Measurements from ENCODE around the gene NAV1. TPM values are rescaled to one million over a fixed set of nuclear protein-coding genes. Genes with fewer than 3 reads are reported as not detected.

Gene NAV1
- total RNA-seq, 4 donors from 2014 or later = 13.3 to 29.7 (median 24.1) TPM

DNA sequence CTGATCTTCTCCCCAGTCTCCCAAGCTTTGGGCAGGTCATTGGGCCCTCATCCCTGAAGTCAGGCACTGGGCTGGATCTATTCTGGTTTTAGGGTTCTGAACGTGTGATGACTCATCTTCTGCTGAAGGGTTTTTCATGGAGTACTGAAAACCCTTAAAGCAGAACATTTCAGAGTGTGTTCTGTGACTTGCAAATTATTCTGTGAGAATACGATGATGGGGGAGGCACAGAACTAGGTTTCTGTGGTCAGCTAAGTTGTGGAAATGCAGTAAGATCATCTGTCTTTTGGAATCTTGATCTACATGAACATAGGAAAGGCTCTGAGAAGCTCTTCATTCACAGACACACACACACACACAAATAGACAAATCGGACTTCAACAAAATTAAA lies 46.2 kb downstream of the NAV1 start:
- DNase-seq = no peak
- H3K36me3 ChIP-seq = no peaks in the 10 kb centered on the region
- peaks cover 3 to 41% of the 10 kb centered on the region in 2 donors for H3K4me1 ChIP-seq
- TF ChIP-seq, protein P1, sequence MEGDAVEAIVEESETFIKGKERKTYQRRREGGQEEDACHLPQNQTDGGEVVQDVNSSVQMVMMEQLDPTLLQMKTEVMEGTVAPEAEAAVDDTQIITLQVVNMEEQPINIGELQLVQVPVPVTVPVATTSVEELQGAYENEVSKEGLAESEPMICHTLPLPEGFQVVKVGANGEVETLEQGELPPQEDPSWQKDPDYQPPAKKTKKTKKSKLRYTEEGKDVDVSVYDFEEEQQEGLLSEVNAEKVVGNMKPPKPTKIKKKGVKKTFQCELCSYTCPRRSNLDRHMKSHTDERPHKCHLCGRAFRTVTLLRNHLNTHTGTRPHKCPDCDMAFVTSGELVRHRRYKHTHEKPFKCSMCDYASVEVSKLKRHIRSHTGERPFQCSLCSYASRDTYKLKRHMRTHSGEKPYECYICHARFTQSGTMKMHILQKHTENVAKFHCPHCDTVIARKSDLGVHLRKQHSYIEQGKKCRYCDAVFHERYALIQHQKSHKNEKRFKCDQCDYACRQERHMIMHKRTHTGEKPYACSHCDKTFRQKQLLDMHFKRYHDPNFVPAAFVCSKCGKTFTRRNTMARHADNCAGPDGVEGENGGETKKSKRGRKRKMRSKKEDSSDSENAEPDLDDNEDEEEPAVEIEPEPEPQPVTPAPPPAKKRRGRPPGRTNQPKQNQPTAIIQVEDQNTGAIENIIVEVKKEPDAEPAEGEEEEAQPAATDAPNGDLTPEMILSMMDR (IDR thresholded peaks at IDR 0.05) = no peak
- TF ChIP-seq POLR2A (IDR thresholded peaks at IDR 0.05) = no peak
- H3K27ac ChIP-seq = peak overlapping the region in 1 of 3 donors; percentile 6
- no peak overlapping the region for H3K4me3 ChIP-seq (replicated peaks in 1 of 3)
- no peaks in the 10 kb centered on the region for H3K9me3 ChIP-seq
- intact Hi-C loops (cut with DNase I) = no loop called here
- WGBS, 2 donors = 61 to 68% methylated on average over 3 of the region's 3 CpGs
- no peaks in the 10 kb centered on the region for H3K27me3 ChIP-seq

DNA sequence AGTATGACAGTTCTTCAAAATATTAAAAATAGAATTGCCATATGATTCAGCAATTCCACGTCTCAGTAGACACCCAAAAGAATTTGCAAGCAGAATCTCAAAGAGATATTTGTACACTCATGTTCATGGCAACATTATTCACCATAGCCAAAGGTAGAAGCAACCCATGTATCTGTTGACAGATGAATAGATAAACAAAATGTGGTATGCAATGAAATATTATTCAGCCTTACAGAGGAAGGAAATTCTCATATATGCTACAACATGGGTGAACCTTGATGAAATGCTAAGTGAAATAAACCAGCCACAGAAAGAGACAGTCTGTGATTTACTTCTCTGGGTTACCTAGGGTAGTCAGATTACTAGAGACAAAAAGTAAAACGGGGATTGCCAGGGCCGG lies 47.0 kb downstream of the NAV1 start:
- Histone ChIP-seq H3K36me3 (no peaks in the 10 kb centered on the region), H3K4me3 (replicated peaks in 1 of 3) (no peak overlapping the region), H3K4me1 (peaks cover 3 to 41% of the 10 kb centered on the region in 2 donors), H3K27ac (no peak overlapping the region), H3K9me3 (no peaks in the 10 kb centered on the region), H3K27me3 (no peaks in the 10 kb centered on the region)
- WGBS, 2 donors = 81 to 83% methylated on average over 3 of the region's 3 CpGs
- TF ChIP-seq POLR2A (IDR thresholded peaks at IDR 0.05) = no peak
- TF ChIP-seq, protein P1 (IDR thresholded peaks at IDR 0.05) = no peak
- DNase-seq = no peak
- intact Hi-C loops (cut with DNase I) = no loop called here

DNA sequence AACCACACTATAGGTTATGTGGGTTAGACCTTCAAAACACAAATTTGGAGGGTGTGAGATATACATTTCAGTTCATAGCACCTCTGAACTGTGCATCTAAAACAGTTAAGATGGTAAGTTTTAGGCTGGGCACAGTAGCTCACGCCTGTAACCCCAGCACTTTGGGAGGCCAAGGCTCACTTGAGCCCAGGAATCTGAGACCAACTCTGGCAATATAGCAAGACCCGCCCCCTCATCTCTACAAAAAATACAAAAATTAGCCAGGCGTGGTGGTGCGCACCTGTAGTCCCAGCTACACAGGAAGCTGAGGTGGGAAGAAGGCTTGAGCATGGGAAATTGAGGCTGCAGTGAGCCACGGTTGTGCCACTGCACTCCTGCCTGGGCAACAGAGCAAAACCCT lies 47.9 kb downstream of the NAV1 start:
- H3K27ac ChIP-seq = no peak overlapping the region
- DNase-seq = peak; percentile 65 to 69
- 46 to 52% methylated on average over 5 of the region's 5 CpGs for WGBS, 2 donors
- H3K9me3 ChIP-seq = no peaks in the 10 kb centered on the region
- H3K4me3 ChIP-seq (replicated peaks in 1 of 3) = no peak overlapping the region
- no peaks in the 10 kb centered on the region for H3K27me3 ChIP-seq
- H3K36me3 ChIP-seq = no peaks in the 10 kb centered on the region
- H3K4me1 ChIP-seq = peaks cover 3 to 41% of the 10 kb centered on the region in 2 donors
- intact Hi-C loops (cut with DNase I) = no loop called here
- TF ChIP-seq, protein P1 (IDR thresholded peaks at IDR 0.05) = no peak
- TF ChIP-seq POLR2A (IDR thresholded peaks at IDR 0.05) = no peak

DNA sequence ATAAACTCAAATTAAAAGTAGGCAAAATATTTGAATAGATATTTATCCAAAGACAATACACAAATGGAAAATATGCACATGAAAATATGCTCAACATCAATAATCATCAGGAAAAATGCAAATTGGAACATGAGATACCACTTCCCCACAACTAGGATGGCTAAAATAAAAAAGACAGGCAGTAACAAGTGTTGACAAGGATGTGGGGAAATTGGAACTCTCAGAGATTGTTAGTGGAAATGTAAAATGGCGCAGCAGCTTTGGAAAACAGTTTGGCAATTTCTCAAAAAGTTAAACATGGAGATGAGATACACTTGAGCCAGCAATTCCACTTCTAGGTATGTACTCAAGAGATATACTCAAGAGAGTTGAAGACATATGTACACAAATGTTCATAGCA lies 48.8 kb downstream of the NAV1 start:
- no peak for DNase-seq
- H3K4me3 ChIP-seq (replicated peaks in 1 of 3) = no peak overlapping the region
- intact Hi-C loops (cut with DNase I) = no loop called here
- TF ChIP-seq, protein P1 (IDR thresholded peaks at IDR 0.05) = no peak
- no peak for TF ChIP-seq POLR2A (IDR thresholded peaks at IDR 0.05)
- no peak overlapping the region for H3K27ac ChIP-seq
- H3K27me3 ChIP-seq = no peaks in the 10 kb centered on the region
- no peaks in the 10 kb centered on the region for H3K36me3 ChIP-seq
- 96 to 98% methylated on average over 1 of the region's 1 CpG for WGBS, 2 donors
- H3K4me1 ChIP-seq = peaks cover 0 to 36% of the 10 kb centered on the region in 2 donors
- no peaks in the 10 kb centered on the region for H3K9me3 ChIP-seq

Other genes with a start within 250 kb of the NAV1 start
- gene TNNT2, start 161.4 kb upstream of the NAV1 start, total RNA-seq = under 1 TPM in 1 of 4 donors, not detected in 3; 0.24 TPM
- 1 to 10 TPM; 2.9 to 7.4 (median 5.1) TPM for gene LAD1, start 139.8 kb upstream of the NAV1 start, total RNA-seq
- gene TNNI1, start 117.4 kb upstream of the NAV1 start, total RNA-seq = not detected
- 10 to 100 TPM; 17.2 to 33.3 (median 21.6) TPM for gene PHLDA3, start 69.9 kb upstream of the NAV1 start, total RNA-seq
- 100 to 1,000 TPM; 285 to 835 (median 454) TPM for gene CSRP1, start 32.0 kb upstream of the NAV1 start, total RNA-seq